H1 (cell line): Measurements from ENCODE around the gene HOXA13. TPM values are rescaled to one million over a fixed set of nuclear protein-coding genes. Genes with fewer than 3 reads are reported as not detected.

Experiments
- TEAD4 ChIP-seq: IDR thresholded peaks from 2 replicates; pipeline ENCODE4 v1.6.1; 2012; ENCODE audit warnings: low read depth, low read length, inconsistent platforms, mixed read lengths
- polyA plus RNA-seq, 7 experiments: library from polyadenylated mRNA; depleted of rRNA in 3 of 7; stranded (reverse) in 5 of 7; unstranded in 2 of 7; fragments of >200 nt in 5 of 7; fragments of 200-250 nt in 2 of 7; gene quantifications; 1 replicate in 5 of 7; 2 replicates in 1 of 7; 4 replicates in 1 of 7; pipeline versions ENCODE4 v1.2.1 to v1.2.3, GENCODE V29; 2011 to 2013; ENCODE audit warnings: missing spikeins in 2 of 7, mixed read lengths in 2 of 7
- total RNA-seq: library from RNA; stranded (reverse); fragmentation: NEBNext Ultra II Directional; extraction: Animal tissue kit (Norgen Biotek cat#: 25700); gene quantifications from 2 replicates; pipeline ENCODE4 v1.2.1, GENCODE V29; 2021
- TF ChIP-seq, protein P1 (sequence below): fragments of 300-600 bp; sonication (generic); IDR thresholded peaks from 2 replicates; pipeline ENCODE4 v1.7.1; 2012; ENCODE audit warnings: low read length, moderate library complexity, mild to moderate bottlenecking, inconsistent platforms; ENCODE audit not compliant: insufficient replicate concordance

HOXA13 gene
- total and polyA plus RNA-seq, 2 of the 8 experiments (the other 6 are each of a cell fraction or from before 2014, with no cell fraction given): not detected

DNA sequence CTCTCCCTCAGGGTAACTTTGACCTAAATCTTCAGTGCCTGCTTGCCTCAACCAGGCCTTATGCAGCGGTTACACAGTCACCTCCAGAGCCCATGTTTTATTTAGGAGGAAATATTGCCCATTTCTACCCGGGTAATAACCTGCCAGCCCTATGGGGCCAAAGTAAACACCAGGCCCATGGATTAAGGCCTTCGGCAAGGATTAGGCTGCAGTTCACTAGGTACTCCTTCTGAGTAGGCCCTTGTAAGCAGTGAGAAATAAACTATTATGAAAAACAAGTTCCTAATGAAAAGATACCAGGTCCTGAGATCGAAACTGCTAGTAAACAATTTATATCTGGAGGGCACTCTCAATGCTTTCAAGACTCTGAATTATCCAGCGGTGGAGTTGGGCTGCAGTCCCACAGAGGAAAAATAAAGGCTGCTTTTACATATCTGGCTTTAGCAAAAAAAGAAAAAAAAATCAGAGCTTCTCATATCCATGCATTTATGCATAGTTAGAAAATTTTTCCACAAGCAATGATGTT, 22.0 kb downstream of the HOXA13 start (continued):
- TF ChIP-seq, protein P1, sequence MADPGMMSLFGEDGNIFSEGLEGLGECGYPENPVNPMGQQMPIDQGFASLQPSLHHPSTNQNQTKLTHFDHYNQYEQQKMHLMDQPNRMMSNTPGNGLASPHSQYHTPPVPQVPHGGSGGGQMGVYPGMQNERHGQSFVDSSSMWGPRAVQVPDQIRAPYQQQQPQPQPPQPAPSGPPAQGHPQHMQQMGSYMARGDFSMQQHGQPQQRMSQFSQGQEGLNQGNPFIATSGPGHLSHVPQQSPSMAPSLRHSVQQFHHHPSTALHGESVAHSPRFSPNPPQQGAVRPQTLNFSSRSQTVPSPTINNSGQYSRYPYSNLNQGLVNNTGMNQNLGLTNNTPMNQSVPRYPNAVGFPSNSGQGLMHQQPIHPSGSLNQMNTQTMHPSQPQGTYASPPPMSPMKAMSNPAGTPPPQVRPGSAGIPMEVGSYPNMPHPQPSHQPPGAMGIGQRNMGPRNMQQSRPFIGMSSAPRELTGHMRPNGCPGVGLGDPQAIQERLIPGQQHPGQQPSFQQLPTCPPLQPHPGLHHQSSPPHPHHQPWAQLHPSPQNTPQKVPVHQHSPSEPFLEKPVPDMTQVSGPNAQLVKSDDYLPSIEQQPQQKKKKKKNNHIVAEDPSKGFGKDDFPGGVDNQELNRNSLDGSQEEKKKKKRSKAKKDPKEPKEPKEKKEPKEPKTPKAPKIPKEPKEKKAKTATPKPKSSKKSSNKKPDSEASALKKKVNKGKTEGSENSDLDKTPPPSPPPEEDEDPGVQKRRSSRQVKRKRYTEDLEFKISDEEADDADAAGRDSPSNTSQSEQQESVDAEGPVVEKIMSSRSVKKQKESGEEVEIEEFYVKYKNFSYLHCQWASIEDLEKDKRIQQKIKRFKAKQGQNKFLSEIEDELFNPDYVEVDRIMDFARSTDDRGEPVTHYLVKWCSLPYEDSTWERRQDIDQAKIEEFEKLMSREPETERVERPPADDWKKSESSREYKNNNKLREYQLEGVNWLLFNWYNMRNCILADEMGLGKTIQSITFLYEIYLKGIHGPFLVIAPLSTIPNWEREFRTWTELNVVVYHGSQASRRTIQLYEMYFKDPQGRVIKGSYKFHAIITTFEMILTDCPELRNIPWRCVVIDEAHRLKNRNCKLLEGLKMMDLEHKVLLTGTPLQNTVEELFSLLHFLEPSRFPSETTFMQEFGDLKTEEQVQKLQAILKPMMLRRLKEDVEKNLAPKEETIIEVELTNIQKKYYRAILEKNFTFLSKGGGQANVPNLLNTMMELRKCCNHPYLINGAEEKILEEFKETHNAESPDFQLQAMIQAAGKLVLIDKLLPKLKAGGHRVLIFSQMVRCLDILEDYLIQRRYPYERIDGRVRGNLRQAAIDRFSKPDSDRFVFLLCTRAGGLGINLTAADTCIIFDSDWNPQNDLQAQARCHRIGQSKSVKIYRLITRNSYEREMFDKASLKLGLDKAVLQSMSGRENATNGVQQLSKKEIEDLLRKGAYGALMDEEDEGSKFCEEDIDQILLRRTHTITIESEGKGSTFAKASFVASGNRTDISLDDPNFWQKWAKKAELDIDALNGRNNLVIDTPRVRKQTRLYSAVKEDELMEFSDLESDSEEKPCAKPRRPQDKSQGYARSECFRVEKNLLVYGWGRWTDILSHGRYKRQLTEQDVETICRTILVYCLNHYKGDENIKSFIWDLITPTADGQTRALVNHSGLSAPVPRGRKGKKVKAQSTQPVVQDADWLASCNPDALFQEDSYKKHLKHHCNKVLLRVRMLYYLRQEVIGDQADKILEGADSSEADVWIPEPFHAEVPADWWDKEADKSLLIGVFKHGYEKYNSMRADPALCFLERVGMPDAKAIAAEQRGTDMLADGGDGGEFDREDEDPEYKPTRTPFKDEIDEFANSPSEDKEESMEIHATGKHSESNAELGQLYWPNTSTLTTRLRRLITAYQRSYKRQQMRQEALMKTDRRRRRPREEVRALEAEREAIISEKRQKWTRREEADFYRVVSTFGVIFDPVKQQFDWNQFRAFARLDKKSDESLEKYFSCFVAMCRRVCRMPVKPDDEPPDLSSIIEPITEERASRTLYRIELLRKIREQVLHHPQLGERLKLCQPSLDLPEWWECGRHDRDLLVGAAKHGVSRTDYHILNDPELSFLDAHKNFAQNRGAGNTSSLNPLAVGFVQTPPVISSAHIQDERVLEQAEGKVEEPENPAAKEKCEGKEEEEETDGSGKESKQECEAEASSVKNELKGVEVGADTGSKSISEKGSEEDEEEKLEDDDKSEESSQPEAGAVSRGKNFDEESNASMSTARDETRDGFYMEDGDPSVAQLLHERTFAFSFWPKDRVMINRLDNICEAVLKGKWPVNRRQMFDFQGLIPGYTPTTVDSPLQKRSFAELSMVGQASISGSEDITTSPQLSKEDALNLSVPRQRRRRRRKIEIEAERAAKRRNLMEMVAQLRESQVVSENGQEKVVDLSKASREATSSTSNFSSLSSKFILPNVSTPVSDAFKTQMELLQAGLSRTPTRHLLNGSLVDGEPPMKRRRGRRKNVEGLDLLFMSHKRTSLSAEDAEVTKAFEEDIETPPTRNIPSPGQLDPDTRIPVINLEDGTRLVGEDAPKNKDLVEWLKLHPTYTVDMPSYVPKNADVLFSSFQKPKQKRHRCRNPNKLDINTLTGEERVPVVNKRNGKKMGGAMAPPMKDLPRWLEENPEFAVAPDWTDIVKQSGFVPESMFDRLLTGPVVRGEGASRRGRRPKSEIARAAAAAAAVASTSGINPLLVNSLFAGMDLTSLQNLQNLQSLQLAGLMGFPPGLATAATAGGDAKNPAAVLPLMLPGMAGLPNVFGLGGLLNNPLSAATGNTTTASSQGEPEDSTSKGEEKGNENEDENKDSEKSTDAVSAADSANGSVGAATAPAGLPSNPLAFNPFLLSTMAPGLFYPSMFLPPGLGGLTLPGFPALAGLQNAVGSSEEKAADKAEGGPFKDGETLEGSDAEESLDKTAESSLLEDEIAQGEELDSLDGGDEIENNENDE: no peak
- no peak for TF ChIP-seq TEAD4
